CD14-positive monocyte (primary cell): Measurements from ENCODE around the gene TMEM191C. TPM values are rescaled to one million over a fixed set of nuclear protein-coding genes. Genes with fewer than 3 reads are reported as not detected.
"Not testable (repeated sequence)": the region's sequence is repeated elsewhere in the genome, so short reads cannot be mapped to it uniquely, and the experiment has no call there.

ENCODE experiments used
- DNase-seq, 3 donors: peaks; one replicate each; pipeline ENCODE4 v3.0.0-alpha.2; 2011 to 2022
- H2AFZ ChIP-seq: 2 replicates; pipeline ENCODE4 v1.6.0; 2012; ENCODE audit warnings: mild to moderate bottlenecking, low read depth, low read length, inconsistent platforms; ENCODE audit not compliant: insufficient read depth, poor library complexity, severe bottlenecking
- H3K27ac ChIP-seq, 2 donors: 1 replicate in 1 of 2; 2 replicates in 1 of 2; pipeline ENCODE4 v1.5.1; 2012 to 2013; ENCODE audit warnings: low read length in 2 of 2, control low read depth in 1 of 2, inconsistent platforms in 1 of 2, low read depth in 1 of 2, mild to moderate bottlenecking in 1 of 2
- H3K27me3 ChIP-seq, 2 donors: one replicate each; pipeline versions ENCODE4 v1.6.0 to v1.6.1; 2011 to 2013; ENCODE audit warnings: low read length in 2 of 2; ENCODE audit not compliant: control insufficient read depth in 2 of 2, insufficient read depth in 2 of 2
- H3K36me3 ChIP-seq, 2 donors: replicated peaks in 1 of 2; 1 replicate in 1 of 2; 2 replicates in 1 of 2; pipeline versions ENCODE4 v1.5.1 to v1.6.1; 2012 to 2013; ENCODE audit warnings: low read length in 2 of 2, control low read depth in 1 of 2, inconsistent platforms in 1 of 2, mild to moderate bottlenecking in 1 of 2; ENCODE audit not compliant: insufficient read depth in 2 of 2, control insufficient read depth in 1 of 2
- H3K4me1 ChIP-seq, 2 donors: 1 replicate in 1 of 2; 2 replicates in 1 of 2; pipeline versions ENCODE4 v1.5.1 to v1.6.1; 2012 to 2013; ENCODE audit warnings: low read length in 2 of 2, control low read depth in 1 of 2, inconsistent platforms in 1 of 2, mild to moderate bottlenecking in 1 of 2, moderate library complexity in 1 of 2; ENCODE audit not compliant: insufficient read depth in 2 of 2, control insufficient read depth in 1 of 2
- H3K4me2 ChIP-seq: replicated peaks from 2 replicates; pipeline ENCODE3; 2012; ENCODE audit warnings: low read length, moderate library complexity, mild to moderate bottlenecking; ENCODE audit not compliant: poor library complexity, severe bottlenecking; ENCODE audit errors: extremely low read depth
- H3K4me3 ChIP-seq, 3 experiments: fragments of 200-600 bp in 1 of 3; sonication (generic) in 1 of 3; replicated peaks in 1 of 3; 1 replicate in 2 of 3; 2 replicates in 1 of 3; pipeline ENCODE4 v1.5.1; 2011 to 2013; ENCODE audit warnings: low read length in 3 of 3, mild to moderate bottlenecking in 3 of 3, control low read depth in 2 of 3, low read depth in 2 of 3, inconsistent platforms in 1 of 3, moderate library complexity in 1 of 3
- H3K79me2 ChIP-seq: 2 replicates; pipeline ENCODE4 v1.6.0; 2012; ENCODE audit warnings: mild to moderate bottlenecking, control low read depth, inconsistent platforms, low read length, moderate library complexity; ENCODE audit not compliant: insufficient read depth
- H3K9ac ChIP-seq: 2 replicates; pipeline ENCODE4 v1.6.0; 2017; ENCODE audit warnings: low read length, mild to moderate bottlenecking; ENCODE audit not compliant: insufficient read depth, poor library complexity, severe bottlenecking
- H3K9me3 ChIP-seq, 2 donors: replicated peaks in 1 of 2; 1 replicate in 1 of 2; 2 replicates in 1 of 2; pipeline versions ENCODE4 v1.5.1 to v1.6.1; 2012 to 2013; ENCODE audit warnings: low read length in 2 of 2, control low read depth in 1 of 2; ENCODE audit not compliant: control insufficient read depth in 1 of 2, insufficient read depth in 1 of 2
- H4K20me1 ChIP-seq: 2 replicates; pipeline ENCODE4 v1.6.0; 2012; ENCODE audit warnings: mild to moderate bottlenecking, low read length, control low read depth, moderate library complexity; ENCODE audit not compliant: insufficient read depth
- H3K27ac Mint-ChIP-seq, 7 donors: one replicate each; pipeline ENCODE4 v1.8.0; 2020; ENCODE audit warnings: mild to moderate bottlenecking in 7 of 7, mixed read lengths in 7 of 7, moderate library complexity in 6 of 7, inconsistent platforms in 2 of 7
- H3K27me3 Mint-ChIP-seq, 3 donors: one replicate each; pipeline ENCODE4 v1.8.0; 2021 to 2022; ENCODE audit warnings: low read depth in 3 of 3, mild to moderate bottlenecking in 3 of 3, mixed read lengths in 3 of 3, moderate library complexity in 3 of 3, inconsistent platforms in 1 of 3
- H3K36me3 Mint-ChIP-seq, 2 donors: one replicate each; pipeline ENCODE4 v1.8.0; 2020; ENCODE audit warnings: mixed read lengths in 2 of 2, inconsistent platforms in 1 of 2, mild to moderate bottlenecking in 1 of 2
- H3K4me1 Mint-ChIP-seq: one replicate; pipeline ENCODE4 v1.8.0; 2020; ENCODE audit warnings: mild to moderate bottlenecking, mixed read lengths
- H3K4me3 Mint-ChIP-seq, 2 donors: one replicate each; pipeline ENCODE4 v1.8.0; 2020; ENCODE audit warnings: mild to moderate bottlenecking in 2 of 2, mixed read lengths in 2 of 2, moderate library complexity in 1 of 2
- H3K9me3 Mint-ChIP-seq, 7 donors: one replicate each; pipeline ENCODE4 v1.8.0; 2020 to 2022; ENCODE audit warnings: mixed read lengths in 7 of 7, mild to moderate bottlenecking in 6 of 7, moderate library complexity in 6 of 7, inconsistent platforms in 2 of 7
- WGBS: methylation state at CpG from one replicate; pipeline ENCODE4 v1.1.5; 2013; ENCODE audit warnings: missing lambda C conversion rate; ENCODE audit not compliant: insufficient coverage; 5-methylcytosine and 5-hydroxymethylcytosine counted together
- intact Hi-C, 2 donors: fragments of 100-400 bp; cut with micrococcal nuclease; formaldehyde crosslinking; loops; one replicate each; pipeline versions ENCODE4 v1.15.0 to v1.15.1; 2023
- polyA plus RNA-seq, 3 donors: library from polyadenylated mRNA; depleted of rRNA in 1 of 3; unstranded in 2 of 3; stranded (reverse) in 1 of 3; fragments of 300-500 nt in 2 of 3; fragments of >200 nt in 1 of 3; fragmentation: Illumina TruSeq in 2 of 3; gene quantifications; 1 replicate in 2 of 3; 2 replicates in 1 of 3; pipeline ENCODE4 v1.2.3, GENCODE V29; 2012 to 2021

TMEM191C gene
- polyA plus RNA-seq, 3 donors: 1.6 to 4.5 (median 4.0) TPM

DNA sequence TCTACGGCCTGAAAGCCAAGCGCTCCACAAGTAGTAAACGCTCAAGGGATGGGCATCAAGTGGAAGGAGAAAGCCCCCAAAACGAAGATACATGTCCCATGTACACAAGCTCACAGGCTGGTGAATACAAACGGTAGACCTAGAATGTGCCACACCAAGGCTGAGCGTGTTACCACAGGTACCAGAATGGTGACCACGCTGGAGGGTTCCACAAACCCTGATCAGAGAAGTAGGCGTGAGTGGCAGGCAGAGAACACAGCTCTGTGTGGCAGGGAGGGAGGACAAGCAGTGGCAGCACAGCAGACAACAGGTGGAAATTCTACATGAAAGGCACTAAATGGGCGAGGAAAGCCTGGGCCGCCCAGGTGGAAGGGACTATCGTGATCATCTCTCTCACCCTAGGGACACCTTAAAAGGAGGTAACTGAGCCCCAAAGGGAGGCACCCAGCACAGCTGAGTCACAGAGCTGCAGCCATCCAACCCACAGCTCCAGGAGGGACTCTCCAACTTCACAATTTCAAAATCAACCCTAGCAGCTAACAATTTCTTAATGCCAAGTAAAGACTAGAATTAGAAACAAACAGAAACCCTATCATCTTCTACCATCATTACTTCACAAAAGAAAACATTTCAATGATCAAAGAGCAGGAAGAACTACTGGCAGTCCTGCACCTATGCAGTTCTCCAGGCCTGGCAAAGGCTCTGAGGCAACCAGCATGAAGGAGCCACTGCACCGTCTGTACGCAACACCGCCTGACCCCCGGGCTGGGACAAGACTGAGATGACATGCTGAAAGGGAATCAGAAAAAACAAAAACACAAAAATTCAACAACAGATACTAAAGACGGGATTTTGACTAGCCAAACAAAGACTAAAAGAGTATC lies 32.7 kb downstream of the TMEM191C start:
- WGBS: no CpG with 5 or more reads among the region's 16 CpGs
- intact Hi-C loops, H3K27ac ChIP-seq: not testable (repeated sequence)

DNA sequence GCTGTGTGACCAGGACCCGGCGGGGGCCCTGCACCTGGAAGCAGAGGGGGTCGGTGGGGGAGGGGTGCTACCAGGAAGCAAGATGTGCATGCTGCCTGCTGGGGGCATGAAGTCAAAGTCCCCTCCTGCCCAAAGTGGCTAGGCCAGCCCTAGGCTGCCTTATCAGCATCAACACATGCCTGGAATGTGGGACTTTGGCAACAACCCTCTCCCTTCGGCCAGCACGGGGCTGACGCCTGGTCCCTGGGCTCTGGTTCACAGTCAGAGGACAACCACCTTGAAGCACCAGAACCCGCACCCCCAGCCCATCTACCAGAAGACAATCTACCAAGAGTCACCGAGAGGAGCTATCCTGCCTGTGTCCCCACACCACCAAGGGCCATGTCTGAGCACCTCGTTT lies 43.2 kb downstream of the TMEM191C start:
- H3K27ac Mint-ChIP-seq, H3K36me3 Mint-ChIP-seq, H3K9me3 ChIP-seq, H3K36me3 ChIP-seq, H3K4me2 ChIP-seq, H3K79me2 ChIP-seq, H3K4me1 ChIP-seq, H3K9ac ChIP-seq, H4K20me1 ChIP-seq, H3K4me3 ChIP-seq, H3K4me3 Mint-ChIP-seq, H3K27me3 ChIP-seq, H3K4me1 Mint-ChIP-seq, DNase-seq, H3K27ac ChIP-seq, intact Hi-C loops, H2AFZ ChIP-seq, H3K27me3 Mint-ChIP-seq, H3K9me3 Mint-ChIP-seq: not testable (repeated sequence)
- WGBS: no CpG with 5 or more reads among the region's 9 CpGs

More for the DNA sequence above, 32.7 kb downstream of the TMEM191C start:
- not testable (repeated sequence) for H3K9me3 Mint-ChIP-seq, H3K27me3 ChIP-seq, H3K4me1 ChIP-seq, H3K4me3 Mint-ChIP-seq, H3K27ac Mint-ChIP-seq, H3K36me3 ChIP-seq, H3K27me3 Mint-ChIP-seq, H3K79me2 ChIP-seq, H3K4me2 ChIP-seq, H3K4me1 Mint-ChIP-seq, H3K9me3 ChIP-seq, H4K20me1 ChIP-seq, H2AFZ ChIP-seq, H3K9ac ChIP-seq, DNase-seq, H3K4me3 ChIP-seq, H3K36me3 Mint-ChIP-seq

DNA sequence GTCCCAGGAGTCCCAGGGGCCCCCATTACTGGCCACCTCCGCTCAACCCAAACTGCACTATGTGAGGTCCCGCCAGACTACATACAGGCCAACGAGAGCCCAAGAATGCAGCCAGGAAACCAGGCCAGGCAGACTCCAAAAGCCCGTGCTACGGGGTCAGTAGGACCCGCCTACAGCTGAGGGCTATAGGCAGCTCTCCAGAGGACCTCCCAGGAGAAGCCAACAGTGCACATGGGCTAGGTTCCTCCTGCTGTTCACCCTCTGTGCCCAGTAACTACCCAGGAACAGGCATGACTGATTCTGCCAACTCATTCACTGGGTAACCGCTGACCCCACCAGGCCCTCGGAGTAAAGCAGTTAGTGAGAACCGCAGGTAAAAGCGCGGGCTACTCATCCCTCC lies 44.8 kb downstream of the TMEM191C start:
- H2AFZ ChIP-seq, H3K36me3 Mint-ChIP-seq, intact Hi-C loops, H4K20me1 ChIP-seq, H3K27me3 ChIP-seq, H3K4me1 ChIP-seq, H3K9me3 ChIP-seq, H3K36me3 ChIP-seq, H3K27ac ChIP-seq, H3K27me3 Mint-ChIP-seq, H3K4me3 Mint-ChIP-seq, H3K4me3 ChIP-seq, H3K9me3 Mint-ChIP-seq, H3K4me1 Mint-ChIP-seq, H3K9ac ChIP-seq, H3K79me2 ChIP-seq, H3K4me2 ChIP-seq, DNase-seq, H3K27ac Mint-ChIP-seq: not testable (repeated sequence)
- WGBS: no CpG with 5 or more reads among the region's 11 CpGs

DNA sequence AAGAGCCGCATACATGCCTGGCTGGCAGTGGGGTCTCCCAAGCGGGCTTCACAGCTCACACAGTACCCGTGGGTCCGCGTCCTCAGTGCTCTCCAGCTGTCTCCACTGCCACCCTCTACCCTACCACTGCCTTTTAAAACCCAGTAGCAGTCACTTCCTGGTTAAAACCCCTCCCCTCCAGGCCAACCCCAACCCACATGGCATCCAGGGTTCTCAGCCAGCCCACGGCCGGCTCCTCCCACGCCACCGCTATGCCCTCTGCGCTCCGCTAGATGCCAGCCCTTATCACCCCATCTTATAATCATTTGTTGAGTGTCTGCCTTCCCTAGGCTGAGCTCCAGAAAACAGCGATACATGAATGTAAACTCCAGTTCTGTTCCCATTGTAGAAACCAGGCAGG lies 46.9 kb downstream of the TMEM191C start:
- not testable (repeated sequence) for H3K27ac Mint-ChIP-seq

More for the DNA sequence above, 46.9 kb downstream of the TMEM191C start:
- H3K36me3 Mint-ChIP-seq, H3K4me3 Mint-ChIP-seq, H3K27ac ChIP-seq, H3K27me3 Mint-ChIP-seq, H3K4me1 Mint-ChIP-seq, H4K20me1 ChIP-seq, H3K4me3 ChIP-seq, H3K9ac ChIP-seq, H3K36me3 ChIP-seq, intact Hi-C loops, H3K9me3 ChIP-seq, H3K4me1 ChIP-seq, H3K9me3 Mint-ChIP-seq, H2AFZ ChIP-seq, DNase-seq, H3K27me3 ChIP-seq, H3K4me2 ChIP-seq, H3K79me2 ChIP-seq: not testable (repeated sequence)
- 40% methylated on average over 1 of the region's 12 CpGs for WGBS
